HAP-1 (cell line): Measurements from ENCODE around the gene ATF2.

Source experiments
- DNase-seq, 2 experiments: peaks; one replicate each; pipeline ENCODE4 v3.0.0-alpha.2; 2016 to 2020; ENCODE audit warnings: low spot score in 2 of 2
- H3K27me3 ChIP-seq: fragments of 250-450 bp; sonication (Bioruptor Pico); 2 replicates; pipeline ENCODE4 v1.5.1; 2020; ENCODE audit warnings: low read depth, mild to moderate bottlenecking, moderate library complexity
- H3K36me3 ChIP-seq: fragments of 250-450 bp; sonication (Bioruptor Pico); replicated peaks from 2 replicates; pipeline ENCODE4 v1.5.1; 2020; ENCODE audit warnings: mild to moderate bottlenecking
- H3K4me1 ChIP-seq: fragments of 250-450 bp; sonication (Bioruptor Pico); 2 replicates; pipeline ENCODE4 v1.5.1; 2020; ENCODE audit warnings: mild to moderate bottlenecking
- H3K4me3 ChIP-seq: fragments of 250-450 bp; sonication (Bioruptor Pico); 2 replicates; pipeline ENCODE4 v1.5.1; 2020; ENCODE audit warnings: mild to moderate bottlenecking, moderate library complexity
- H3K9me3 ChIP-seq: fragments of 250-450 bp; sonication (Bioruptor Pico); 2 replicates; pipeline ENCODE4 v1.5.1; 2020; ENCODE audit warnings: mild to moderate bottlenecking, moderate library complexity
- in situ Hi-C: fragments of 300-500 bp; cut with MboI; formaldehyde crosslinking; loops from 3 replicates; pipeline ENCODE4 v1.14.3; 2020; ENCODE audit warnings: low sequenced_read_pairs, inconsistent platforms, mixed read lengths

Gene ATF2

DNA sequence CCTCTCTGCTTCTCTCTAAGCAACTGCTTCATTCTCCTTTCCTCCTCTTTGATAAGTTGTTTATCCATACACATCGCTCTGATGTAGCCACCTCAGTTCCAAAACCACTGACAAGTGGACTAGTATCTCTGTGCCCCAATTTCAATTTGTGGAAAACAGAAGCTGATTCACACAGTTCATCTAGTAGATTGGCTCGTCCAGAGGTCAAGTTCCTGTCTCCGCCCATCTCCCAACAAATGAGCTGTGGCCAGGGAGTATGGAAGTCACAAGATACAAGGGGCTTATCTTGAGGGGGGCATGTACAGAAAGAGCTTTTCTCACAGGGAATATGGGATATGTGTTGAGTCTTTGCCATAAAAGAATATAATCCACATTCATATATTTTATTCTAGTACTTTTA lies 145.1 kb downstream of the ATF2 start:
- in situ Hi-C loops: no loop called here
- Histone ChIP-seq H3K4me3 (no peak overlapping the region), H3K27me3 (no peaks in the 10 kb centered on the region), H3K36me3 (no peaks in the 10 kb centered on the region), H3K4me1 (no peaks in the 10 kb centered on the region), H3K9me3 (no peaks in the 10 kb centered on the region)
- DNase-seq: no peak
